Peyer's patch (tissue), 4 donors: Measurements from ENCODE around the gene CHST11. TPM values are rescaled to one million over a fixed set of nuclear protein-coding genes. Genes with fewer than 3 reads are reported as not detected.

Experiments
- DNase-seq, 3 donors: peaks; one replicate each; pipeline ENCODE4 v3.0.0-alpha.2; 2017 to 2019
- H3K27ac ChIP-seq, 4 donors: fragments of 200-600 bp; sonication (generic); one replicate each; pipeline ENCODE4 v1.5.1; 2016 to 2019
- H3K27me3 ChIP-seq, 2 donors: fragments of 200-600 bp; sonication (generic); one replicate each; pipeline ENCODE4 v1.5.1; 2019
- H3K36me3 ChIP-seq, 3 donors: fragments of 200-600 bp; sonication (generic); one replicate each; pipeline ENCODE4 v1.5.1; 2016 to 2019
- H3K4me1 ChIP-seq, 4 donors: fragments of 200-600 bp; sonication (generic); one replicate each; pipeline ENCODE4 v1.5.1; 2016 to 2019
- H3K4me3 ChIP-seq, 4 donors: fragments of 200-600 bp; sonication (generic); 1 replicate in 3 of 4; 2 replicates in 1 of 4; pipeline ENCODE4 v1.5.1; 2016 to 2019; ENCODE audit warnings: mild to moderate bottlenecking in 1 of 4
- H3K9me3 ChIP-seq, 4 donors: fragments of 200-600 bp; sonication (generic); one replicate each; pipeline ENCODE4 v1.5.1; 2016 to 2019; ENCODE audit warnings: mild to moderate bottlenecking in 1 of 4
- CTCF ChIP-seq, 6 experiments: fragments of 450-650 bp in 4 of 6; fragments of 200-600 bp in 2 of 6; sonication (generic) in 1 of 6; IDR thresholded peaks; one replicate each; pipeline ENCODE4 v1.5.1; 2017 to 2019; ENCODE audit warnings: antibody characterized with exemption in 6 of 6, mild to moderate bottlenecking in 3 of 6, moderate library complexity in 1 of 6
- POLR2A ChIP-seq, 2 donors: fragments of 450-650 bp; IDR thresholded peaks; one replicate each; pipeline ENCODE4 v1.5.1; 2017; ENCODE audit warnings: antibody characterized with exemption in 2 of 2, mild to moderate bottlenecking in 2 of 2, moderate library complexity in 2 of 2
- total RNA-seq, 4 donors: library from RNA; depleted of rRNA; stranded (reverse); fragments of >200 nt; gene quantifications; one replicate each; pipeline ENCODE4 v1.1.0, GENCODE V29; 2016

CHST11 gene
- total RNA-seq, 4 donors from 2014 or later = 9.9 to 119 (median 15.6) TPM

GRCh38 chr12:104752016-104752415 is 295.3 kb downstream of the CHST11 start:
- Histone ChIP-seq H3K9me3 (no peaks in the 10 kb centered on the region), H3K4me1 (peaks cover 0 to 11% (median 0%) of the 10 kb centered on the region in 4 donors), H3K27me3 (no peaks in the 10 kb centered on the region), H3K27ac (no peak overlapping the region), H3K4me3 (no peak overlapping the region), H3K36me3 (no peaks in the 10 kb centered on the region)
- DNase-seq = no peak
- TF ChIP-seq POLR2A (IDR thresholded peaks at IDR 0.05) (no peak), CTCF (IDR thresholded peaks at IDR 0.05) (no peak)

- Histone ChIP-seq H3K27ac (no peak overlapping the region), H3K27me3 (no peaks in the 10 kb centered on the region), H3K36me3 (peaks cover 0 to 3% (median 0%) of the 10 kb centered on the region in 3 donors), H3K4me3 (no peak overlapping the region), H3K9me3 (no peaks in the 10 kb centered on the region), H3K4me1 (peaks cover 0 to 11% (median 0%) of the 10 kb centered on the region in 4 donors)
- TF ChIP-seq CTCF (IDR thresholded peaks at IDR 0.05) (no peak), POLR2A (IDR thresholded peaks at IDR 0.05) (no peak)
- no peak for DNase-seq
Observed at GRCh38 chr12:104752881-104753280, 296.1 kb downstream of the CHST11 start.

- TF ChIP-seq POLR2A (IDR thresholded peaks at IDR 0.05) = no peak
- TF ChIP-seq CTCF (IDR thresholded peaks at IDR 0.05) = no peak
- Histone ChIP-seq H3K36me3 (peaks cover 0 to 3% (median 0%) of the 10 kb centered on the region in 3 donors), H3K27ac (no peak overlapping the region), H3K27me3 (no peaks in the 10 kb centered on the region), H3K4me1 (no peaks in the 10 kb centered on the region), H3K4me3 (no peak overlapping the region), H3K9me3 (no peaks in the 10 kb centered on the region)
- DNase-seq = no peak
Observed at GRCh38 chr12:104756901-104757300, 300.2 kb downstream of the CHST11 start.

GRCh38 chr12:104758771-104759170 is 302.0 kb downstream of the CHST11 start:
- TF ChIP-seq CTCF (IDR thresholded peaks at IDR 0.05) = no peak
- TF ChIP-seq POLR2A (IDR thresholded peaks at IDR 0.05) = no peak
- DNase-seq = no peak
- Histone ChIP-seq H3K36me3 (peaks cover 0 to 3% (median 0%) of the 10 kb centered on the region in 3 donors), H3K27ac (no peak overlapping the region), H3K4me1 (no peaks in the 10 kb centered on the region), H3K4me3 (no peak overlapping the region), H3K27me3 (no peaks in the 10 kb centered on the region), H3K9me3 (no peaks in the 10 kb centered on the region)

- DNase-seq = no peak
- TF ChIP-seq CTCF (IDR thresholded peaks at IDR 0.05) (no peak), POLR2A (IDR thresholded peaks at IDR 0.05) (no peak)
Observed at GRCh38 chr12:104761091-104761490, 304.3 kb downstream of the CHST11 start.

GRCh38 chr12:104761611-104762010 is 304.9 kb downstream of the CHST11 start:
- no peaks in the 10 kb centered on the region for H3K9me3 ChIP-seq
- no peak overlapping the region for H3K4me3 ChIP-seq
- no peak overlapping the region for H3K27ac ChIP-seq
- TF ChIP-seq CTCF (IDR thresholded peaks at IDR 0.05) (no peak), POLR2A (IDR thresholded peaks at IDR 0.05) (no peak)
- no peak for DNase-seq
- H3K4me1 ChIP-seq = no peaks in the 10 kb centered on the region
- H3K27me3 ChIP-seq = no peaks in the 10 kb centered on the region
- H3K36me3 ChIP-seq = peaks cover 0 to 3% (median 0%) of the 10 kb centered on the region in 3 donors

More at GRCh38 chr12:104761091-104761490, 304.3 kb downstream of the CHST11 start:
- H3K27me3 ChIP-seq = no peaks in the 10 kb centered on the region
- peaks cover 0 to 3% (median 0%) of the 10 kb centered on the region in 3 donors for H3K36me3 ChIP-seq
- H3K27ac ChIP-seq = no peak overlapping the region
- H3K4me1 ChIP-seq = no peaks in the 10 kb centered on the region
- no peaks in the 10 kb centered on the region for H3K9me3 ChIP-seq
- H3K4me3 ChIP-seq = no peak overlapping the region
